BLaER1 (cell line): Measurements from ENCODE around the gene SEPTIN8.

Experiments
- H3K27ac ChIP-seq: shearing (Covaris generic); formaldehyde crosslinking; 2 replicates; pipeline ENCODE4 v1.8.1; 2022
- H3K27me3 ChIP-seq: shearing (Covaris generic); formaldehyde crosslinking; 2 replicates; pipeline ENCODE4 v1.8.1; 2022
- H3K36me3 ChIP-seq: shearing (Covaris generic); formaldehyde crosslinking; 2 replicates; pipeline ENCODE4 v1.8.1; 2022
- H3K4me1 ChIP-seq: shearing (Covaris generic); formaldehyde crosslinking; 2 replicates; pipeline ENCODE4 v1.8.1; 2022
- H3K4me2 ChIP-seq: shearing (Covaris generic); formaldehyde crosslinking; 2 replicates; pipeline ENCODE4 v1.8.1; 2022
- H3K4me3 ChIP-seq: shearing (Covaris generic); formaldehyde crosslinking; 2 replicates; pipeline ENCODE4 v1.8.1; 2022
- H3K9ac ChIP-seq: shearing (Covaris generic); formaldehyde crosslinking; 2 replicates; pipeline ENCODE4 v1.8.1; 2022
- H3K9me3 ChIP-seq: shearing (Covaris generic); formaldehyde crosslinking; 2 replicates; pipeline ENCODE4 v1.8.1; 2022
- H4K20me1 ChIP-seq: shearing (Covaris generic); formaldehyde crosslinking; 2 replicates; pipeline ENCODE4 v1.8.1; 2022
- Cebpa-rat ChIP-seq: shearing (Covaris generic); IDR thresholded peaks from 2 replicates; pipeline ENCODE4 v1.8.1; 2022

Gene SEPTIN8

DNA sequence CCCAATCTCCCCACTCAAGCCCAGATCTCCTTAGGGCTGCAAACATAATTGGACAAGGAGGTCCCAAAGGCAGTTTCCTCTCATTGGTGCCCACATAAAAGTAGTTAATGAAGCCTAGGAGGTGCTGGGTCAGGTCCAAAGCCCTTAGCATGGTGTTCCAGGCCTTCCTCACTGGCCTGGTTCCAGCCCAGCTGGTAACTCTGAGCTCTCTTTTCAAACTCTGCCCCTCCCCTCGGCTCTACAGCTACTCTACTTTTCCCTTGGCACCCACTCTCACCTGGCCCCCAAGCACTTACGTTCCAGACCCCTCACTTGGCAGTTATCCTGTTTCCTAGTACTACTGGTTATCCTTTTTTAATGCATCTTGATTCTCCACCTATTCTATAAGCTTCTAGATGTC lies 9.9 kb downstream of the SEPTIN8 start:
- Histone ChIP-seq H3K4me1 (peaks cover 31% of the 10 kb centered on the region), H3K4me2 (no peak overlapping the region), H3K4me3 (no peak overlapping the region), H3K9me3 (no peaks in the 10 kb centered on the region), H3K27ac (no peak overlapping the region), H3K36me3 (peaks cover 29% of the 10 kb centered on the region), H4K20me1 (0 out of 2 replicates have a peak, but pooled peaks cover 14% of the 10 kb centered on the region), H3K9ac (no peak overlapping the region), H3K27me3 (no peaks in the 10 kb centered on the region)
- no peak for TF ChIP-seq Cebpa-rat

DNA sequence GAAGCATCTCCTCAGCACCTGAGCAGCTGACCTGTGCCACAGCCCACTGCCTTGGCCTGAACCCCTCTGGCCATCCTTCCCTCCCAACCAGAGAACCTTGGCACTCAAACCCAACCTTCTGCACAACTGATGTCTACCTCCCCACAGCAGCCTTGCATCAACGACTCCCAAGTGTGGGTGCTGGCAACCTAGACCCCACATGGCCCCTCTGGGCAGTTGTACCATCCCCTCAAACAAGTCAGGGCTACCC lies 10.3 kb downstream of the SEPTIN8 start:
- Histone ChIP-seq H4K20me1 (0 out of 2 replicates have a peak, but pooled peaks cover 10% of the 10 kb centered on the region), H3K9ac (no peak overlapping the region), H3K36me3 (peaks cover 33% of the 10 kb centered on the region), H3K4me3 (no peak overlapping the region), H3K4me2 (no peak overlapping the region), H3K4me1 (peaks cover 31% of the 10 kb centered on the region), H3K27me3 (no peaks in the 10 kb centered on the region), H3K9me3 (no peaks in the 10 kb centered on the region), H3K27ac (no peak overlapping the region)
- TF ChIP-seq Cebpa-rat = no peak

DNA sequence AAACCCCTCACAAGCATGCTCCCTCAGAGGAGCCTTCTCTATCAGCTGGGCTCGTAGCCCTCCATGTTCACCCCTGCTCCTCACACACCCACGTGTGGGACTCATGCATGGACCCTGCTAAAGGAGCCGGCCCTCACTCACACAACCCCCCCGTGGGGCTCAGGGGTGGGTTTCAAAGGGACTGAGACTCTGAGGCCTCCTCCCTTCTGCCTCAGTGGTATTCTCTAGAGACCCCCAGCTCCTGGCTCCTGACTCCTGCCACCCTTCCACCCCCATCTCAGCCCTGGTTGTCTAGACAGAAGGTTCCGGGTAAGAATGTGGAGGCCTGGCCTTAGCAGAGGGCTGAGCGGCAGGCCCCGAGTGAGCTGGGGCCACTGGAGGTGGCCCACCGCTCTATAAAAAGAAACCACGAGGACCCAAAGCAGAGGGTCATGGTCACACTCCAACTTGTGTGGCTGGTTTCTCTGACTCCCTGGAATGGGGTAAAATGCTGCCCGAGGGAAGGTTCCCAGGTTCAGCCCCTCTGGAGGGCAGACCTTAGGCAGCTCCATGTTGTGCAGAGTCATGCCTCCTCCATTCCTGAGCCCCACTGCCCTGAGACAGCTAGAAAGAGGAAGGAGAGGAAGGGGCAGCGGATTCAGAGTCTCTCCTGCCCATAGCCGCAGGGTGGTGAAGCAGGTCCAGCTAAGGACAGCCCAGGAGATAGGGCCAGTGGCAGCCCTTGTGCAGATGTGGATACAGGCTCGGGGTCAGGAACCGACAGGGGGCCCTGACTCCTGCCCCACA lies 10.8 kb downstream of the SEPTIN8 start:
- Histone ChIP-seq H3K4me3 (no peak overlapping the region), H3K36me3 (peaks cover 38% of the 10 kb centered on the region), H3K27me3 (no peaks in the 10 kb centered on the region), H3K4me1 (peaks cover 27% of the 10 kb centered on the region), H3K9ac (no peak overlapping the region), H3K27ac (no peak overlapping the region), H4K20me1 (0 out of 2 replicates have a peak, but pooled peaks cover 10% of the 10 kb centered on the region), H3K4me2 (no peak overlapping the region), H3K9me3 (no peaks in the 10 kb centered on the region)
- no peak for TF ChIP-seq Cebpa-rat

DNA sequence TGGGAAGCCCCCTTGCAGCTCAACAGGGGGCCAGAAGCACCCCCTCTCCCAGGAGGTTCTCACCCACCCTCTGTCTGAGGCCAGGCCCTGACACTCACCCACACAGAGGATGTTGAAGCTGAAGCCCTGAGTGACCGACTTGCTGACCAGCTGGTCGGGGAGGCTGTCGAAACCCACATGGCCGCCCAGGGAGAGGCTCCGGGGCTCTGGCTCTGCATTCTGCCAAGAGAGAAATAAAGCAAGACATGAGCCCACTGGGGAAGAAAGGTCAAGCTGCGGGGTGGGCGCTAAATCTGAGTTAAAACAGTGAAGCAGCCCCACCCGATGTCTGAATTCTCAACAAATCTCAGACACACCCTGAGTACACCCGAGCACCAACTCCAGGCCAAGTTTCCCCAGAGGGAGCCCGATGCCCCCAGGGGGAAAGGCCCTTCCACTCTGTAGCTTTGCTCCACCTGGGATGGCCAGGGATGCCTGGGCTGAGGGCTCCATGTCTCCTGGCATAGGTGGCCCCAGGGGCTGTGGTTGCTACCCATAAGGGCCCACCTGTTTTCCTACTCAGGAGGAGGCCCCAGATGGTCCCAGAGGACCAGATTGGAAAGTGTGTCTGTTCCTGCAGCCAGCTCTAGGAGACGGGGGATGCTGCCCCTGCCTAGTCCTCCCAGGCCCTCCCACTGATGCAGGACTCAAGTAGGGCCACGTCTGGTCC lies 11.6 kb downstream of the SEPTIN8 start:
- TF ChIP-seq Cebpa-rat = no peak
- H3K9me3 ChIP-seq = no peaks in the 10 kb centered on the region
- H3K4me2 ChIP-seq = no peak overlapping the region
- H3K36me3 ChIP-seq = peaks cover 46% of the 10 kb centered on the region
- H3K27ac ChIP-seq = no peak overlapping the region
- H3K9ac ChIP-seq = no peak overlapping the region
- H3K4me3 ChIP-seq = no peak overlapping the region
- 0 out of 2 replicates have a peak, but pooled peaks cover 10% of the 10 kb centered on the region for H4K20me1 ChIP-seq
- H3K27me3 ChIP-seq = no peaks in the 10 kb centered on the region
- peaks cover 20% of the 10 kb centered on the region for H3K4me1 ChIP-seq

GRCh38 chr5:132764671-132765238 lies 12.3 kb downstream of the SEPTIN8 start:
- TF ChIP-seq Cebpa-rat = no peak
- no peak overlapping the region for H3K4me2 ChIP-seq
- no peak overlapping the region for H3K9ac ChIP-seq
- H3K36me3 ChIP-seq = peaks cover 53% of the 10 kb centered on the region
- H4K20me1 ChIP-seq = 0 out of 2 replicates have a peak, but pooled peaks cover 10% of the 10 kb centered on the region
- H3K9me3 ChIP-seq = no peaks in the 10 kb centered on the region
- no peak overlapping the region for H3K4me3 ChIP-seq
- no peak overlapping the region for H3K27ac ChIP-seq
- H3K4me1 ChIP-seq = peaks cover 18% of the 10 kb centered on the region
- H3K27me3 ChIP-seq = no peaks in the 10 kb centered on the region

DNA sequence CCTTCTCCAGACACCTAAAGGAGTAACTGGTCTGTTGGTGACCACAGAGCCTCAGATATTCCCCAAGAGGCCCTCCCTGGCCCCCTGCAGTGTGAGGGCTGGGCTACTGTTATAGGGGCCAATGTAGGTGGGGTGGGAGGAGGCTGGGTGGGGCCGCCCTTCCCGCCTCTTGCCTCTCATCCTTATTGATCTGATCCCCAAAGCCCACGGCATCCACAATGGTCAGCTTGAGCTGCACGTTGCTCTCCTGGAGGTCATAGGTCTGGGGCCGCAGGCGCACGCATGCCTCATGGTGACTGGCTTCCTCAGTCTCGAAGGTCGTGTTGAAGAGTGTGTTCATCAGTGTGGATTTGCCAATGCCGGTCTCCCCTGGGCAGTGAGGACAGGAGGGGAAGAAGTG lies 13.0 kb downstream of the SEPTIN8 start:
- Histone ChIP-seq H4K20me1 (0 out of 2 replicates have a peak, but pooled peaks cover 10% of the 10 kb centered on the region), H3K9ac (no peak overlapping the region), H3K4me1 (peaks cover 18% of the 10 kb centered on the region), H3K36me3 (peaks cover 60% of the 10 kb centered on the region), H3K27me3 (no peaks in the 10 kb centered on the region), H3K4me2 (no peak overlapping the region), H3K4me3 (no peak overlapping the region), H3K9me3 (no peaks in the 10 kb centered on the region), H3K27ac (no peak overlapping the region)
- no peak for TF ChIP-seq Cebpa-rat

- Histone ChIP-seq H3K4me2 (no peak overlapping the region), H3K9ac (no peak overlapping the region), H3K27me3 (no peaks in the 10 kb centered on the region), H3K9me3 (no peaks in the 10 kb centered on the region), H4K20me1 (0 out of 2 replicates have a peak, but pooled peaks cover 10% of the 10 kb centered on the region), H3K4me3 (no peak overlapping the region), H3K36me3 (peaks cover 66% of the 10 kb centered on the region), H3K27ac (no peak overlapping the region), H3K4me1 (peaks cover 18% of the 10 kb centered on the region)
- no peak for TF ChIP-seq Cebpa-rat
Measured at GRCh38 chr5:132763181-132764036, 13.6 kb downstream of the SEPTIN8 start.

DNA sequence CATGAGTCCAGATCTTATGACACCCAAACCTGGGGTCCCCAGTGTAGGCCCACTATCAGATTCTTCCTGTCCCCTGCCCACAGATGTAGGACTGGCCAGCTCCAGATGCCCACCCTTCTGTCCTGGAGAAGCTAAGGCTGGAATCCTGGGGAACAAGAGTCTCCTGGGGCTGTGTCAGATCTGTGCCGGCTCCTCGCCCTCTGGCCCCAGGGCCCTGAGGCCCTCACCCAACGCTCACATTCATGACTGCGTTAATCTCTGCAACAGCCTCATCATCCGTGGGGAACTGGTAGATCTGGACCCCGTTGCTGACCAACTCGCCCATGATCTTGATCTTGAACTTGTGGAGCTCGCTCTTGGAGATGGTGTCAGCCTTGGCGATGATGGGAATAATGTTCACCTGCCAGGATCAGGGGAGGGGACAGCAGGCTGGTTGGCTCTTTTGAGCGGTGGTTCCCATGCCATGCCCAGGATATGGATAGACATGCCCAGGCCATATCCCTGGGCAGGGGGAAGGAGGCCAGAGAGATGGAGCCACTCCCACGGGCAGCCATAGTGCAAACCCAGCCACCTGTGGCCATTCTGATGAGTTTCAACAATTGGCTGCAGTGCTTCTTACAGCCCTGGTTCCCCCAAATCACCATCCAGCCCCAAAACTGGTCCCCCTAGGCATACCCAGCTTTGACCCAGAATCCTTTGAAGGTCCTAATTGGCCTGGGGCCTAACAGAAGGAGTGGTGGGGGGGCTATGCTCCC lies 14.6 kb downstream of the SEPTIN8 start:
- no peak overlapping the region for H3K27ac ChIP-seq
- 0 out of 2 replicates have a peak, but pooled peaks cover 10% of the 10 kb centered on the region for H4K20me1 ChIP-seq
- no peak for TF ChIP-seq Cebpa-rat
- H3K9me3 ChIP-seq = no peaks in the 10 kb centered on the region
- H3K27me3 ChIP-seq = no peaks in the 10 kb centered on the region
- H3K4me3 ChIP-seq = no peak overlapping the region
- peaks cover 68% of the 10 kb centered on the region for H3K36me3 ChIP-seq
- no peak overlapping the region for H3K4me2 ChIP-seq
- no peak overlapping the region for H3K9ac ChIP-seq
- peaks cover 18% of the 10 kb centered on the region for H3K4me1 ChIP-seq
